ENCODE measurements around the gene ENPP6.
"Not testable (repeated sequence)": the region's sequence is repeated elsewhere in the genome, so short reads cannot be mapped to it uniquely, and the experiment has no call there.

Gene ENPP6

GRCh38 chr4:184061582-184061981 lies 156.1 kb downstream of the ENPP6 start:
- no peak for DNase-seq (ENCODE audit: low read depth, low spot score)
- H3K27ac ChIP-seq (ENCODE audit: low read length), result no peak overlapping the region
- H3K36me3 ChIP-seq (ENCODE audit: control insufficient read depth, insufficient read depth, low read length), result no peaks in the 10 kb centered on the region
- H3K4me3 ChIP-seq (ENCODE audit: low read length), result no peak overlapping the region
- no peaks in the 10 kb centered on the region for H3K27me3 ChIP-seq (ENCODE audit: control insufficient read depth, insufficient read depth, low read length)
- no CpG with 5 or more reads among the region's 7 CpGs for WGBS (ENCODE audit: insufficient coverage, insufficient read length)
- no peaks in the 10 kb centered on the region for H3K9me3 ChIP-seq (ENCODE audit: control insufficient read depth, insufficient read depth, low read length)
- H3K4me1 ChIP-seq (ENCODE audit: control insufficient read depth, insufficient read depth, low read length), result no peaks in the 10 kb centered on the region

GRCh38 chr4:184059099-184059498 lies 158.6 kb downstream of the ENPP6 start:
- Histone ChIP-seq H3K9me3 (ENCODE audit: control insufficient read depth, insufficient read depth, low read length) (no peaks in the 10 kb centered on the region), H3K27me3 (ENCODE audit: control insufficient read depth, insufficient read depth, low read length) (no peaks in the 10 kb centered on the region), H3K4me3 (ENCODE audit: low read length) (no peak overlapping the region), H3K4me1 (ENCODE audit: control insufficient read depth, insufficient read depth, low read length) (no peaks in the 10 kb centered on the region), H3K36me3 (ENCODE audit: control insufficient read depth, insufficient read depth, low read length) (no peaks in the 10 kb centered on the region), H3K27ac (ENCODE audit: low read length) (no peak overlapping the region)
- no CpG with 5 or more reads among the region's 3 CpGs for WGBS (ENCODE audit: insufficient coverage, insufficient read length)
- no peak for DNase-seq (ENCODE audit: low read depth, low spot score)

GRCh38 chr4:184058026-184058425 lies 159.6 kb downstream of the ENPP6 start:
- no CpG with 5 or more reads among the region's 6 CpGs for WGBS (ENCODE audit: insufficient coverage, insufficient read length)
- no peaks in the 10 kb centered on the region for H3K4me1 ChIP-seq (ENCODE audit: control insufficient read depth, insufficient read depth, low read length)
- H3K4me3 ChIP-seq (ENCODE audit: low read length), result no peak overlapping the region
- H3K27me3 ChIP-seq (ENCODE audit: control insufficient read depth, insufficient read depth, low read length), result no peaks in the 10 kb centered on the region
- no peaks in the 10 kb centered on the region for H3K36me3 ChIP-seq (ENCODE audit: control insufficient read depth, insufficient read depth, low read length)
- H3K9me3 ChIP-seq (ENCODE audit: control insufficient read depth, insufficient read depth, low read length), result no peaks in the 10 kb centered on the region
- no peak for DNase-seq (ENCODE audit: low read depth, low spot score)
- H3K27ac ChIP-seq (ENCODE audit: low read length), result no peak overlapping the region

- H3K4me3 ChIP-seq (ENCODE audit: low read length), result no peak overlapping the region
- no peaks in the 10 kb centered on the region for H3K27me3 ChIP-seq (ENCODE audit: control insufficient read depth, insufficient read depth, low read length)
- no peak overlapping the region for H3K27ac ChIP-seq (ENCODE audit: low read length)
- H3K9me3 ChIP-seq (ENCODE audit: control insufficient read depth, insufficient read depth, low read length), result no peaks in the 10 kb centered on the region
- no peaks in the 10 kb centered on the region for H3K36me3 ChIP-seq (ENCODE audit: control insufficient read depth, insufficient read depth, low read length)
- DNase-seq (ENCODE audit: low read depth, low spot score), result no peak
- WGBS (ENCODE audit: insufficient coverage, insufficient read length), result no CpG with 5 or more reads among the region's 14 CpGs
- H3K4me1 ChIP-seq (ENCODE audit: control insufficient read depth, insufficient read depth, low read length), result no peaks in the 10 kb centered on the region
These were observed 160.8 kb downstream of the ENPP6 start for GRCh38 chr4:184056877-184057276.

- no peak overlapping the region for H3K27ac ChIP-seq (ENCODE audit: low read length)
- DNase-seq (ENCODE audit: low read depth, low spot score), result no peak
- no CpG with 5 or more reads among the region's 5 CpGs for WGBS (ENCODE audit: insufficient coverage, insufficient read length)
These were observed 164.2 kb downstream of the ENPP6 start for GRCh38 chr4:184053434-184053833.

GRCh38 chr4:184052616-184053015 lies 165.1 kb downstream of the ENPP6 start:
- no peaks in the 10 kb centered on the region for H3K27me3 ChIP-seq (ENCODE audit: control insufficient read depth, insufficient read depth, low read length)

More at GRCh38 chr4:184053434-184053833, 164.2 kb downstream of the ENPP6 start:
- H3K27me3 ChIP-seq (ENCODE audit: control insufficient read depth, insufficient read depth, low read length), result no peaks in the 10 kb centered on the region
- H3K9me3 ChIP-seq (ENCODE audit: control insufficient read depth, insufficient read depth, low read length), result no peaks in the 10 kb centered on the region
- no peaks in the 10 kb centered on the region for H3K36me3 ChIP-seq (ENCODE audit: control insufficient read depth, insufficient read depth, low read length)
- no peaks in the 10 kb centered on the region for H3K4me1 ChIP-seq (ENCODE audit: control insufficient read depth, insufficient read depth, low read length)
- no peak overlapping the region for H3K4me3 ChIP-seq (ENCODE audit: low read length)

GRCh38 chr4:184051262-184051661 lies 166.4 kb downstream of the ENPP6 start:
- not testable (repeated sequence) for H3K4me1 ChIP-seq (ENCODE audit: control insufficient read depth, insufficient read depth, low read length); H3K27ac ChIP-seq (ENCODE audit: low read length); DNase-seq (ENCODE audit: low read depth, low spot score); H3K36me3 ChIP-seq (ENCODE audit: control insufficient read depth, insufficient read depth, low read length); H3K9me3 ChIP-seq (ENCODE audit: control insufficient read depth, insufficient read depth, low read length); H3K27me3 ChIP-seq (ENCODE audit: control insufficient read depth, insufficient read depth, low read length); H3K4me3 ChIP-seq (ENCODE audit: low read length)
- no CpG with 5 or more reads among the region's 4 CpGs for WGBS (ENCODE audit: insufficient coverage, insufficient read length)

More at GRCh38 chr4:184052616-184053015, 165.1 kb downstream of the ENPP6 start:
- no peaks in the 10 kb centered on the region for H3K36me3 ChIP-seq (ENCODE audit: control insufficient read depth, insufficient read depth, low read length)
- no CpG with 5 or more reads among the region's 2 CpGs for WGBS (ENCODE audit: insufficient coverage, insufficient read length)
- no peaks in the 10 kb centered on the region for H3K9me3 ChIP-seq (ENCODE audit: control insufficient read depth, insufficient read depth, low read length)
- H3K27ac ChIP-seq (ENCODE audit: low read length), result no peak overlapping the region
- no peak for DNase-seq (ENCODE audit: low read depth, low spot score)
- H3K4me1 ChIP-seq (ENCODE audit: control insufficient read depth, insufficient read depth, low read length), result no peaks in the 10 kb centered on the region
- no peak overlapping the region for H3K4me3 ChIP-seq (ENCODE audit: low read length)

- H3K4me1 ChIP-seq (ENCODE audit: control insufficient read depth, insufficient read depth, low read length), result no peaks in the 10 kb centered on the region
- no peak overlapping the region for H3K4me3 ChIP-seq (ENCODE audit: low read length)
- no peaks in the 10 kb centered on the region for H3K36me3 ChIP-seq (ENCODE audit: control insufficient read depth, insufficient read depth, low read length)
- no peaks in the 10 kb centered on the region for H3K9me3 ChIP-seq (ENCODE audit: control insufficient read depth, insufficient read depth, low read length)
- WGBS (ENCODE audit: insufficient coverage, insufficient read length), result no CpG with 5 or more reads among the region's 1 CpG
- no peaks in the 10 kb centered on the region for H3K27me3 ChIP-seq (ENCODE audit: control insufficient read depth, insufficient read depth, low read length)
- no peak overlapping the region for H3K27ac ChIP-seq (ENCODE audit: low read length)
- no peak for DNase-seq (ENCODE audit: low read depth, low spot score)
These were observed 171.5 kb downstream of the ENPP6 start for GRCh38 chr4:184046148-184046547.

- WGBS (ENCODE audit: insufficient coverage, insufficient read length), result no CpG with 5 or more reads among the region's 10 CpGs
- Histone ChIP-seq H3K4me3 (ENCODE audit: low read length) (no peak overlapping the region), H3K36me3 (ENCODE audit: control insufficient read depth, insufficient read depth, low read length) (no peaks in the 10 kb centered on the region), H3K27ac (ENCODE audit: low read length) (no peak overlapping the region), H3K9me3 (ENCODE audit: control insufficient read depth, insufficient read depth, low read length) (no peaks in the 10 kb centered on the region), H3K4me1 (ENCODE audit: control insufficient read depth, insufficient read depth, low read length) (peaks cover 2% of the 10 kb centered on the region; the same call in 1 of the 2 replicates), H3K27me3 (ENCODE audit: control insufficient read depth, insufficient read depth, low read length) (peaks cover 2% of the 10 kb centered on the region; the same call in 1 of the 2 replicates)
- DNase-seq (ENCODE audit: low read depth, low spot score), result no peak
These were observed 176.5 kb downstream of the ENPP6 start for GRCh38 chr4:184041156-184041555.

GRCh38 chr4:184039963-184040383 lies 177.7 kb downstream of the ENPP6 start:
- H3K4me3 ChIP-seq (ENCODE audit: low read length), result no peak overlapping the region
- no peak overlapping the region for H3K27ac ChIP-seq (ENCODE audit: low read length)
- peaks cover 2% of the 10 kb centered on the region; the same call in 1 of the 2 replicates for H3K4me1 ChIP-seq (ENCODE audit: control insufficient read depth, insufficient read depth, low read length)
- no peaks in the 10 kb centered on the region for H3K36me3 ChIP-seq (ENCODE audit: control insufficient read depth, insufficient read depth, low read length)
- no peaks in the 10 kb centered on the region for H3K9me3 ChIP-seq (ENCODE audit: control insufficient read depth, insufficient read depth, low read length)
- peaks cover 2% of the 10 kb centered on the region; the same call in 1 of the 2 replicates for H3K27me3 ChIP-seq (ENCODE audit: control insufficient read depth, insufficient read depth, low read length)
- no peak for DNase-seq (ENCODE audit: low read depth, low spot score)
- WGBS (ENCODE audit: insufficient coverage, insufficient read length), result no CpG with 5 or more reads among the region's 22 CpGs

All from iPS DF 6.9 (cell line).